Spleen (tissue), 7 donors: ENCODE data around the gene PERCC1.
A peak's percentile ranks its signal among the peaks of the same experiment; 100 is the strongest.

Experiments used
- CTCF ChIP-seq, 11 experiments: fragments of 200-600 bp in 7 of 11; fragments of 450-650 bp in 4 of 11; sonication (generic) in 4 of 11; IDR thresholded peaks in 8 of 11; conservative IDR thresholded peaks in 3 of 11; 1 replicate in 7 of 11; 2 replicates in 4 of 11; pipeline versions ENCODE4 v1.4.0 to v1.8.0; 2016 to 2021; ENCODE audit warnings: antibody characterized with exemption in 11 of 11, inconsistent platforms in 4 of 11, mild to moderate bottlenecking in 1 of 11
- POLR2A ChIP-seq, 3 donors: fragments of 450-650 bp; IDR thresholded peaks; one replicate each; pipeline ENCODE4 v1.5.1; 2017; ENCODE audit warnings: antibody characterized with exemption in 3 of 3, mild to moderate bottlenecking in 1 of 3
- POLR2AphosphoS5 ChIP-seq, 3 donors: sonication (generic); formaldehyde crosslinking; IDR thresholded peaks; one replicate each; pipeline ENCODE4 v1.5.1; 2017; ENCODE audit warnings: antibody characterized with exemption in 3 of 3
- donor health status: DM: no; HTN: no; CAD: no; lungs with moderate emphysema.
- donor health status: DM: no; HTN: no; CAD: no.
- donor health status: DM: no; HTN: no; CAD: no.

- TF ChIP-seq CTCF (IDR thresholded peaks at IDR 0.05 in 8 of 11, conservative IDR thresholded peaks at IDR 0.05 in 3 of 11), result no peak
- TF ChIP-seq POLR2A (IDR thresholded peaks at IDR 0.05), result no peak
- TF ChIP-seq POLR2AphosphoS5 (IDR thresholded peaks at IDR 0.05), result peak in 1 of 3 donors; percentile 28
Observed at GRCh38 chr16:1451702-1452392, 21.0 kb downstream of the PERCC1 start.
